CD4-positive, alpha-beta T cell treated with Interleukin-12 subunit alpha and Interleukin-12 subunit beta, for 1 hour (primary cell): ENCODE data around the gene TGFBR2.

Experiments used
- DNase-seq: peaks from one replicate; pipeline ENCODE4 v3.0.0-alpha.2; 2020

TGFBR2 gene

GRCh38 chr3:30637310-30638219 lies 31.2 kb downstream of the TGFBR2 start:
- DNase-seq: no peak

GRCh38 chr3:30638685-30639412 lies 32.4 kb downstream of the TGFBR2 start:
- no peak for DNase-seq

DNA sequence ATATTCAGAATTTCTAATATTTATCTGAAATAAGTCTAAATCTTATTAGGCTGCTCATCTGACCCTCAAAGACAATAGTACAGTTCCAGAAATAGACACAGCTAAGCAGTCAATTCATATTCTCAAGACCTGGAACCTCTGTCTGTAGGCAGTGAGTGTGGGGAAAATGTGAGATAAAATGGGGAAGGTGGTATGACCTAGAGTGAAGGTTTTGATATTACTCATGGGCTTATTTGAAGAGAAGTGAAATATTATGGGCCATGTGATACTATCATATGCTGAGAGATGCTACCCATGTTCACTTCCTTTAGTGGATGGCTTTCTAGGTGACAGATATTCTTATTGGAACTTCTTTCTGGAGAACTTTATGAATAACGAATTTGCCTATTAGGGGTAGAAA lies 33.5 kb downstream of the TGFBR2 start:
- DNase-seq: no peak

- DNase-seq: no peak
Observed at GRCh38 chr3:30640851-30641250, 34.5 kb downstream of the TGFBR2 start.

- no peak for DNase-seq
Observed at GRCh38 chr3:30641416-30642251, 35.2 kb downstream of the TGFBR2 start.

- DNase-seq: no peak
Observed at GRCh38 chr3:30642849-30643361, 36.5 kb downstream of the TGFBR2 start.

DNA sequence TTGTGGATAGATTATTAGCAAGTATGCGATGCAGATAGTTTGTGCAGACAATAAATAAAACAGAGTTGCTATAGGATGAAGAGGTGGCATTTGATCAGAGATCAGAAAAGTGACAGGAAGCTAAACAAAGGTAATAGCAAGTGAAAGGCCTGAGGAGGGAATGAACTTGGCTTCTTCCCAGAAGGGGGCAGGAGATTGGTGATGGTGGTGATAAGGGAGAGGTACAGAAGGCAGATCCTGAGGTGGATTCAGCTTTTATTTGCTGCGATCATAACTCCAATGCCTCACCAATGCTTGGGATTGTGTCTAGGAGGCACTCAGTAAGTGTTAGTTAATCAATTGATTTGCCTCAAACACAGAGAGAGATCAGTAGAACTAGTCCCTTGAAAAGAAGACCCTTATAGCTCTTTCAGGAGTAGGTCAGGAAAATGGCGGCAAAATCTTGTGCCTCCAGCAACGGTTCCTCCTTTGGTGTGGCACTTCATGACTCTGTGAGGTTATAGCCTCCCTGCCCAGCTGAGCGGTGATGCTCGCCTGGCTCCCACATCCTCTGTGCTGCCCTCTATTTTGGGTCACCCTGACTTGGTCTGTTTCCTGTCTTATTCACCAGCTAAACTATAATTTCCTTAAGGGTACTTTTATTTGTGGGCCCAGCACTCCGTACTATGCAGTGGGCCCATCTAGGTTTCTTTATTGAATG lies 37.5 kb downstream of the TGFBR2 start:
- peak; percentile 70 for DNase-seq

- peak; percentile 74 for DNase-seq
Observed at GRCh38 chr3:30644615-30645014, 38.2 kb downstream of the TGFBR2 start.

- DNase-seq: no peak
Observed at GRCh38 chr3:30645077-30645476, 38.7 kb downstream of the TGFBR2 start.

DNA sequence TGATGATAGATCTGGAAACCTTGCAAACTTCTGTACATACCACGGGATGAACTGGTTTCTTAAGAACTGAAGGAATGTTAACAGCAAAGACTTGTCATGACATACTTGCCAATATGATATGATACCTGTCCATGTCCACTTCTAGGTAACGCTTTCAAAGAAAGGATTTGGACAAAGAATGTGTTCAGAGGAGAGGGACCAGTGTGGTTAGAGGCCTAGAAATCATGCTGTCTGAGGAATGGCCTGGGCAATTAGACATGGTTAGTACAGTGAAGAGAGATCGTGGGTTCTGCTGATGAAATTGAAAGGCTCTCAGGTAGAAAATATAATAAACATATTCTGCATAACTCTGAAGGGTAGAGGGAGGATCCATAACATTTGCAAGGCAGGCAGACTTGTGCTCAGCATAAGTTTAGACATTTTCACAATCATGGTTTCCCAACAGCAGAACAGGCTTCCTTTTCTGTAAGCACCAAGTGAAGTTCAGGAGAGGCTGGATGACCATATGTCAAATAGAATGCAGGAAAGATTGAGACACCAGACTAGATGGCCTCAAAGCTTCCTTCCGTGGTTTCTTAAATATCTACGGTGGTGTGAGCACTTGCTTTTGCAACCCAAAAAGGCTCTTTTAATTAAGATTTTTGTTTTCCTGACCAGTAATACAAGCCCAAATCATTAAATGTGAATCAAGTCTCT lies 39.9 kb downstream of the TGFBR2 start:
- no peak for DNase-seq

- DNase-seq: no peak
Observed at GRCh38 chr3:30646961-30647752, 40.8 kb downstream of the TGFBR2 start.

DNA sequence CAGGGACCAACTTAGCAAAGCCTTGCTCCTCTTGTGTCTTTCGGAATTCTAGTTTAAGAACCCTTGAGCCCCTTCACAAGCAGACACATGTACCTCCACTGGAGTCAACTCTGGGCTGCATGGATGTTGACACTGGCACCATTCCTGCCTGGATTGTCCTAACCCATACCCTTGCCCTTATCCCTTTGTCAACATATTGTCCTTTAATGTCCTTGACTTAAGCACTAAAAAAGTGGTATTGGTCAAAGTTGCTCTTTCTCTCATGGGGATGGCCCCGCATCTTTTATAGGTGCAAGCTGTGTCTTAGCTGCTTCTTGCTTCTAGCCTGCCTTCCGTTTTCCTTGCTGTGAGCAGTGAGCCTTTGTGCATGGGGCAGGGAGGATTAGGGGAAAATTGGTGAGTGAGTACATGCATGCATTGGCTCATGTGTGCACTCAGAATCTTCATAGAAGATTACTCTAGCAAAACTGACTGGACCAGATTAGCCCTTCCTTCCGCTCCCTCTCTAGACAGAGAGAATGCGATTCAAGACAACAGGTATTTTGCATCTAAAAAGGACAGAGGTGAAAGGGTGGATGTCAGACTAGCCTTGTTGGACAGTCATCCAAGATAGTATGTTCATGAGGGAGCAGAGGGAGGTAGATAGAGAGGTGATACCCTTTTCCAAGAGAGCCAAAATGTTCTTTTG lies 42.4 kb downstream of the TGFBR2 start:
- DNase-seq: no peak

DNA sequence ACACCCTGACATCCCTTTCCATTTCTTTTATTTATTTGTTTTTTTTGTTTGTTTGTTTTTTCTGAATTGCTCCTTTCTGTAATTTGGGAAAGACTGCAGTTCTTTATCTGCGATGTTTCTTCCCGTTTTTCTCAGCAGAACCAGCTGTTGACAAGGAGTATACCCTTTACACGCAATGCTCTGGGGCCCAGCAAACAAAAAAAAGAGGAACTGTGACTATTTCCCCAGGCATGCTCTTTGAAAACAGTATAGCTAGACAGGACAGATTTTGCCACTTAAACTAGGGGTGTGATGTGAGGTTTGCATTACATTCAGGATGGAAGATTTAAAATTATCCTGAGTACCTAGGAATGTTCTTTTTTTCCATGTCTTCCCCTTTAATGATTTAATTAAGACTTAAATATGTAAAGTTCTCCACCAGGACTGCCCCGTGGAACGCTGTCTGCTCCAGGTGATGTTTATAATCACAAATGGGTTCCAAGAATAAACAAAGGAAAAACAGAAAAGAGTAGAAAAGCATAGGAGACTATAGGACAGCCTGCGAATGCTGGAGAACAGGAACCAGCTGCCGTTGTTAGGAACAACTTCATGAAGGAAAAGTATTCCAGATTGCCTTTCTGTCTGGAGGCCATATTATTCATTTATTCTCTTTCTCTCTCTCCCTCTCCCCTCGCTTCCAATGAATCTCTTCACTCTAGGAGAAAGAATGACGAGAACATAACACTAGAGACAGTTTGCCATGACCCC lies 43.3 kb downstream of the TGFBR2 start:
- no peak for DNase-seq

GRCh38 chr3:30650348-30650995 lies 44.1 kb downstream of the TGFBR2 start:
- DNase-seq: no peak

DNA sequence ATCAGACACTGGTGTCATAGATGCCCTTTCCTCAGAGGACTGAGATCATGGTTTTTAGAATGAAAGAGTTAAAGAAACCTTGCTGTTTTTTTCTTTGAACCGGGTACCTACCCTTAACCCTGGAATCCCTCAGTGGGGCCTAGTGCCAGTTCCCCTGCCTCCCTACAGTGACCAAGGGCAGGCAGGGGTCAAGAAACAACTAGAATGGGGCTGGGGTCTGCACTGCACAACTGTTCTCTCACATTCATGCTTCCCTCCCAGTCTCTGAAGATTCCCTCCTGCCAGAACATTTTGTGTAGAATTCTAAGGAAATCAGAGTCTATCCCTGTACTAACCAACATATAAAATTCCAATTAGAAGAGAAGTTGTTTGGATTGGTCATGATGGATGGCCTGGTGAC lies 47.9 kb downstream of the TGFBR2 start:
- no peak for DNase-seq

GRCh38 chr3:30655187-30655812 lies 48.9 kb downstream of the TGFBR2 start:
- peak; percentile 69 for DNase-seq

- no peak for DNase-seq
Observed at GRCh38 chr3:30656624-30657141, 50.3 kb downstream of the TGFBR2 start.

DNA sequence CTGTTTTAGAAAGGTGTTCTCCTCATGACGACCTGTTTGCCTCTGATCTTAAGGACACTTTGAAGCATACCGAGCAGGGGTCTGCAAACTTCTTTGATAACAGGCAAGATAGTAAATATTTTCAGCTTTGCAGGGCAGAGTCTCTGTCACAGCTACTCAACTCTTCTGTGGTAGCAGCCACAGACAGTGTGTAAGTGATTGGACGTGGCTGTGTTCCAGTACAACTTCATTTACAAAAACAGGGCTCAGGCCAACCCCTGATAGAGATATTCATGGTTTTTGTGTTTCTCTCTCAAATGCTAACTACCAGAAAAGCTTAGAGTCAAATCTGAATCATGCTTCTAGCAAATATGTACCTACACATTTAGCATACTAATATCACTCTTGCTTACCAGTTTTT lies 51.5 kb downstream of the TGFBR2 start:
- DNase-seq: peak; percentile 53
